ENCODE results near the gene PGAM1. TPM values are rescaled to one million over a fixed set of nuclear protein-coding genes. Genes with fewer than 3 reads are reported as not detected.

The PGAM1 gene
- total and polyA plus RNA-seq, 2 of the 13 experiments (the other 11 are each of a cell fraction or from before 2014, with no cell fraction given), result 354 to 483 TPM

DNA sequence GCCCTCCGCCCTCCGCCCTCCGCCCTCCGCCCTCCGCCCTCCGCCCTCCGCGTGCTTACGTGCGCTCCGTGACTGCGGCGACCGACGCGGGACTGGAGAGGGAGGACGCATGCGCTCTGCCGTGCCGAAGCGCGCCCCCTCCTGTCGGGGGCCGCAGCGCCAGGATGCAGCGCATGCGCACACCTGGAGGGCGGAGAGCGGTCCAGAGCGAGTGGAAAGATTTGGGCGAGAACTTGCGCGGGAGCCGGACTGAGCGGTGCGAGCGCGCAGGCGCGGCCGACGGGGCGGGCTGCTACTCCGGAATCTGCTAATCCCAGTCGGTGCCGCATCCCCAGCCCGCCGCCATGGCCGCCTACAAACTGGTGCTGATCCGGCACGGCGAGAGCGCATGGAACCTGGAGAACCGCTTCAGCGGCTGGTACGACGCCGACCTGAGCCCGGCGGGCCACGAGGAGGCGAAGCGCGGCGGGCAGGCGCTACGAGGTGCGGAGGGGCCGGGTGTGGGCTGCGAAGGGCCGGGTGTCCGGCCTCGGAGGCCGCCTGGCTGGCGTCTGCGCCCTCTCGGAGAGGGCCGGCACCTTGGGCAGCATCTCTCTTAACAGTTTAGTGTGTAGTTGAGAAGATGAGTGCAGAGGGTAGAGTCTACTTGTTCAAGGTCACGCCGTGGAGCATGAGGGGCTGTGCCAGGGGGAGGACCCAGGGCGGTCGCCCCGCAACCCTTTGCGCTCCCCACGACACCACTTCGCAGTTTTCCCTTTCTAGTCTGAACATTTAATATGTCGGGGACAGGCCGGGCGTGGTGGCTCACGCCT lies at the start of gene PGAM1 (continued):
- no peak for TF ChIP-seq SP1 (IDR thresholded peaks at IDR 0.05)
- peak; percentile 65; the same call in 1 of the 2 replicates for TF ChIP-seq SP1 (CRISPR knock-in tag; IDR thresholded peaks at IDR 0.05)
- TF ChIP-seq, protein P1, sequence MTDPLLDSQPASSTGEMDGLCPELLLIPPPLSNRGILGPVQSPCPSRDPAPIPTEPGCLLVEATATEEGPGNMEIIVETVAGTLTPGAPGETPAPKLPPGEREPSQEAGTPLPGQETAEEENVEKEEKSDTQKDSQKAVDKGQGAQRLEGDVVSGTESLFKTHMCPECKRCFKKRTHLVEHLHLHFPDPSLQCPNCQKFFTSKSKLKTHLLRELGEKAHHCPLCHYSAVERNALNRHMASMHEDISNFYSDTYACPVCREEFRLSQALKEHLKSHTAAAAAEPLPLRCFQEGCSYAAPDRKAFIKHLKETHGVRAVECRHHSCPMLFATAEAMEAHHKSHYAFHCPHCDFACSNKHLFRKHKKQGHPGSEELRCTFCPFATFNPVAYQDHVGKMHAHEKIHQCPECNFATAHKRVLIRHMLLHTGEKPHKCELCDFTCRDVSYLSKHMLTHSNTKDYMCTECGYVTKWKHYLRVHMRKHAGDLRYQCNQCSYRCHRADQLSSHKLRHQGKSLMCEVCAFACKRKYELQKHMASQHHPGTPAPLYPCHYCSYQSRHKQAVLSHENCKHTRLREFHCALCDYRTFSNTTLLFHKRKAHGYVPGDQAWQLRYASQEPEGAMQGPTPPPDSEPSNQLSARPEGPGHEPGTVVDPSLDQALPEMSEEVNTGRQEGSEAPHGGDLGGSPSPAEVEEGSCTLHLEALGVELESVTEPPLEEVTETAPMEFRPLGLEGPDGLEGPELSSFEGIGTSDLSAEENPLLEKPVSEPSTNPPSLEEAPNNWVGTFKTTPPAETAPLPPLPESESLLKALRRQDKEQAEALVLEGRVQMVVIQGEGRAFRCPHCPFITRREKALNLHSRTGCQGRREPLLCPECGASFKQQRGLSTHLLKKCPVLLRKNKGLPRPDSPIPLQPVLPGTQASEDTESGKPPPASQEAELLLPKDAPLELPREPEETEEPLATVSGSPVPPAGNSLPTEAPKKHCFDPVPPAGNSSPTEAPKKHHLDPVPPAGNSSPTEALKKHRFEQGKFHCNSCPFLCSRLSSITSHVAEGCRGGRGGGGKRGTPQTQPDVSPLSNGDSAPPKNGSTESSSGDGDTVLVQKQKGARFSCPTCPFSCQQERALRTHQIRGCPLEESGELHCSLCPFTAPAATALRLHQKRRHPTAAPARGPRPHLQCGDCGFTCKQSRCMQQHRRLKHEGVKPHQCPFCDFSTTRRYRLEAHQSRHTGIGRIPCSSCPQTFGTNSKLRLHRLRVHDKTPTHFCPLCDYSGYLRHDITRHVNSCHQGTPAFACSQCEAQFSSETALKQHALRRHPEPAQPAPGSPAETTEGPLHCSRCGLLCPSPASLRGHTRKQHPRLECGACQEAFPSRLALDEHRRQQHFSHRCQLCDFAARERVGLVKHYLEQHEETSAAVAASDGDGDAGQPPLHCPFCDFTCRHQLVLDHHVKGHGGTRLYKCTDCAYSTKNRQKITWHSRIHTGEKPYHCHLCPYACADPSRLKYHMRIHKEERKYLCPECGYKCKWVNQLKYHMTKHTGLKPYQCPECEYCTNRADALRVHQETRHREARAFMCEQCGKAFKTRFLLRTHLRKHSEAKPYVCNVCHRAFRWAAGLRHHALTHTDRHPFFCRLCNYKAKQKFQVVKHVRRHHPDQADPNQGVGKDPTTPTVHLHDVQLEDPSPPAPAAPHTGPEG (CRISPR knock-in tag; IDR thresholded peaks at IDR 0.05), result 0 out of 2 replicates have a peak, but pooled peaks have one; percentile 47
- TF ChIP-seq ZNF10 (CRISPR knock-in tag; IDR thresholded peaks at IDR 0.05; ENCODE audit: borderline replicate concordance, low read depth), result no peak
- peak; percentile 74 for TF ChIP-seq PHF8 (CRISPR knock-in tag; IDR thresholded peaks at IDR 0.05)
- peak; percentile 73; the same call in 1 of the 2 replicates for TF ChIP-seq MAZ (IDR thresholded peaks at IDR 0.05; ENCODE audit: borderline replicate concordance, low read depth, low read length)
- TF ChIP-seq MAZ (CRISPR knock-in tag; IDR thresholded peaks at IDR 0.05; ENCODE audit: low read depth), result peak; percentile 86
- TF ChIP-seq KAT8 (CRISPR knock-in tag; IDR thresholded peaks at IDR 0.05), result peak; percentile 77
- peak; percentile 61 for TF ChIP-seq XRCC5 (optimal IDR thresholded peaks at IDR 0.05; ENCODE audit: low read length)
- TF ChIP-seq, protein P2, sequence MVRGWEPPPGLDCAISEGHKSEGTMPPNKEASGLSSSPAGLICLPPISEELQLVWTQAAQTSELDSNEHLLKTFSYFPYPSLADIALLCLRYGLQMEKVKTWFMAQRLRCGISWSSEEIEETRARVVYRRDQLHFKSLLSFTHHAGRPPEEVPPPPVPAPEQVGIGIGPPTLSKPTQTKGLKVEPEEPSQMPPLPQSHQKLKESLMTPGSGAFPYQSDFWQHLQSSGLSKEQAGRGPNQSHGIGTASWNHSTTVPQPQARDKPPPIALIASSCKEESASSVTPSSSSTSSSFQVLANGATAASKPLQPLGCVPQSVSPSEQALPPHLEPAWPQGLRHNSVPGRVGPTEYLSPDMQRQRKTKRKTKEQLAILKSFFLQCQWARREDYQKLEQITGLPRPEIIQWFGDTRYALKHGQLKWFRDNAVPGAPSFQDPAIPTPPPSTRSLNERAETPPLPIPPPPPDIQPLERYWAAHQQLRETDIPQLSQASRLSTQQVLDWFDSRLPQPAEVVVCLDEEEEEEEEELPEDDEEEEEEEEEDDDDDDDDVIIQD (CRISPR knock-in tag; IDR thresholded peaks at IDR 0.05; ENCODE audit: low read depth), result peak; percentile 26; the same call in 1 of the 2 replicates
- peak; percentile 23 for TF ChIP-seq PPARG (CRISPR knock-in tag; conservative IDR thresholded peaks at IDR 0.05)
- 0 out of 2 replicates have a peak, but pooled peaks have one; percentile 48 for TF ChIP-seq AKAP8 (CRISPR knock-in tag; IDR thresholded peaks at IDR 0.05)
- 0 out of 2 replicates have a peak, but pooled peaks have one; percentile 60 for TF ChIP-seq ZFP36L1 (CRISPR knock-in tag; IDR thresholded peaks at IDR 0.05)
- TF ChIP-seq, protein P3, sequence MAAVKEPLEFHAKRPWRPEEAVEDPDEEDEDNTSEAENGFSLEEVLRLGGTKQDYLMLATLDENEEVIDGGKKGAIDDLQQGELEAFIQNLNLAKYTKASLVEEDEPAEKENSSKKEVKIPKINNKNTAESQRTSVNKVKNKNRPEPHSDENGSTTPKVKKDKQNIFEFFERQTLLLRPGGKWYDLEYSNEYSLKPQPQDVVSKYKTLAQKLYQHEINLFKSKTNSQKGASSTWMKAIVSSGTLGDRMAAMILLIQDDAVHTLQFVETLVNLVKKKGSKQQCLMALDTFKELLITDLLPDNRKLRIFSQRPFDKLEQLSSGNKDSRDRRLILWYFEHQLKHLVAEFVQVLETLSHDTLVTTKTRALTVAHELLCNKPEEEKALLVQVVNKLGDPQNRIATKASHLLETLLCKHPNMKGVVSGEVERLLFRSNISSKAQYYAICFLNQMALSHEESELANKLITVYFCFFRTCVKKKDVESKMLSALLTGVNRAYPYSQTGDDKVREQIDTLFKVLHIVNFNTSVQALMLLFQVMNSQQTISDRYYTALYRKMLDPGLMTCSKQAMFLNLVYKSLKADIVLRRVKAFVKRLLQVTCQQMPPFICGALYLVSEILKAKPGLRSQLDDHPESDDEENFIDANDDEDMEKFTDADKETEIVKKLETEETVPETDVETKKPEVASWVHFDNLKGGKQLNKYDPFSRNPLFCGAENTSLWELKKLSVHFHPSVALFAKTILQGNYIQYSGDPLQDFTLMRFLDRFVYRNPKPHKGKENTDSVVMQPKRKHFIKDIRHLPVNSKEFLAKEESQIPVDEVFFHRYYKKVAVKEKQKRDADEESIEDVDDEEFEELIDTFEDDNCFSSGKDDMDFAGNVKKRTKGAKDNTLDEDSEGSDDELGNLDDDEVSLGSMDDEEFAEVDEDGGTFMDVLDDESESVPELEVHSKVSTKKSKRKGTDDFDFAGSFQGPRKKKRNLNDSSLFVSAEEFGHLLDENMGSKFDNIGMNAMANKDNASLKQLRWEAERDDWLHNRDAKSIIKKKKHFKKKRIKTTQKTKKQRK (IDR thresholded peaks at IDR 0.05; ENCODE audit: low read length), result no peak
- TF ChIP-seq ZNF337 (CRISPR knock-in tag; IDR thresholded peaks at IDR 0.05; ENCODE audit: borderline replicate concordance, low read depth), result peak; percentile 46; the same call in 1 of the 2 replicates
- no peak; the same call in 1 of the 2 replicates for TF ChIP-seq KDM3A (CRISPR knock-in tag; IDR thresholded peaks at IDR 0.05; ENCODE audit: low read depth)
- no peak for TF ChIP-seq NR2F2 (IDR thresholded peaks at IDR 0.05; ENCODE audit: borderline replicate concordance, low read depth)
- TF ChIP-seq HDAC1 (CRISPR knock-in tag; IDR thresholded peaks at IDR 0.05), result peak; percentile 32; the same call in 1 of the 2 replicates
- TF ChIP-seq ZFP41 (CRISPR knock-in tag; IDR thresholded peaks at IDR 0.05; ENCODE audit: borderline replicate concordance), result no peak

All from HepG2 (cell line).